T-helper 22 cell (primary cell): ENCODE results near the gene SLC15A4.

ENCODE experiments used
- DNase-seq: peaks from one replicate; pipeline ENCODE4 v3.0.0-alpha.2; 2020; ENCODE audit warnings: low read depth

SLC15A4 gene

GRCh38 chr12:128754275-128754674, 69.5 kb downstream of the SLC15A4 start:
- no peak for DNase-seq

GRCh38 chr12:128753438-128753837, 70.3 kb downstream of the SLC15A4 start:
- DNase-seq = no peak

- DNase-seq = no peak
Measured at GRCh38 chr12:128752386-128752785, 71.4 kb downstream of the SLC15A4 start.

- DNase-seq = no peak
Measured at GRCh38 chr12:128747441-128747840, 76.3 kb downstream of the SLC15A4 start.

GRCh38 chr12:128745772-128746689, 77.7 kb downstream of the SLC15A4 start:
- no peak for DNase-seq

- no peak for DNase-seq
Measured at GRCh38 chr12:128743916-128744315, 79.8 kb downstream of the SLC15A4 start.
